IMR-90 (cell line): ENCODE measurements around the gene PSMD10. TPM values are rescaled to one million over a fixed set of nuclear protein-coding genes. Genes with fewer than 3 reads are reported as not detected.

Source experiments
- ATAC-seq: fragments of 200-7000 bp; cut with Tn5 transposase; 2 replicates; pipeline ENCODE4 v1.9.1; 2020; ENCODE audit warnings: low read depth, mild to moderate bottlenecking, moderate library complexity
- BruUV-seq: library from RNA; stranded (reverse); fragments of 400-500 nt; replicated peaks from 2 replicates; lab custom pipeline; 2021; lab: Mats Ljungman, UMichigan
- CTCF ChIA-PET: fragments of 300-600 bp; formaldehyde crosslinking; extraction: SDS; loops from one replicate; lab custom pipeline; 2021; ENCODE audit warnings: antibody characterized with exemption; lab: Yijun Ruan, JAX
- POLR2A ChIA-PET: fragments of 300-600 bp; sonication (Branson Sonifier 250); formaldehyde crosslinking; loops from one replicate; lab custom pipeline; 2022; ENCODE audit warnings: antibody characterized with exemption; ENCODE audit not compliant: unreplicated experiment; lab: Charles Lee
- DNase-seq: peaks from one replicate; pipeline ENCODE4 v3.0.0; 2013
- H2AFZ ChIP-seq: replicated peaks from 2 replicates; pipeline ENCODE3; 2013; ENCODE audit warnings: low read length, mild to moderate bottlenecking; ENCODE audit not compliant: poor library complexity
- H2AK5ac ChIP-seq: 2 replicates; pipeline ENCODE4 v1.6.1; 2013; ENCODE audit warnings: low read depth, low read length, inconsistent platforms
- H2AK9ac ChIP-seq: replicated peaks from 2 replicates; pipeline ENCODE3; 2013; ENCODE audit warnings: mild to moderate bottlenecking, low read depth, low read length, moderate library complexity; ENCODE audit not compliant: poor library complexity
- H2BK120ac ChIP-seq: 2 replicates; pipeline ENCODE4 v1.6.1; 2013; ENCODE audit warnings: low read depth, low read length, inconsistent platforms
- H2BK15ac ChIP-seq: 3 replicates; pipeline ENCODE4 v1.6.1; 2013; ENCODE audit warnings: low read depth, low read length, inconsistent platforms
- H2BK20ac ChIP-seq: 2 replicates; pipeline ENCODE4 v1.6.1; 2013; ENCODE audit warnings: low read depth, mild to moderate bottlenecking, inconsistent platforms, low read length, moderate library complexity
- H2BK5ac ChIP-seq: 2 replicates; pipeline ENCODE4 v1.6.1; 2013; ENCODE audit warnings: mild to moderate bottlenecking, low read depth, low read length, inconsistent platforms; ENCODE audit not compliant: poor library complexity, severe bottlenecking
- H3K14ac ChIP-seq: replicated peaks from 2 replicates; pipeline ENCODE4 v1.6.1; 2013; ENCODE audit warnings: low read depth, low read length, inconsistent platforms
- H3K18ac ChIP-seq: 2 replicates; pipeline ENCODE4 v1.6.1; 2013; ENCODE audit warnings: low read depth, low read length, control low read depth
- H3K23ac ChIP-seq: 2 replicates; pipeline ENCODE4 v1.6.1; 2013; ENCODE audit warnings: low read depth, low read length, inconsistent platforms
- H3K27ac ChIP-seq: 2 replicates; pipeline ENCODE4 v1.5.1; 2013; ENCODE audit warnings: mild to moderate bottlenecking, control low read depth, low read length; ENCODE audit not compliant: insufficient read depth
- H3K27me3 ChIP-seq: 2 replicates; pipeline ENCODE4 v1.6.1; 2013; ENCODE audit warnings: low read length; ENCODE audit not compliant: control insufficient read depth, insufficient read depth
- H3K36me3 ChIP-seq: 2 replicates; pipeline ENCODE4 v1.6.1; 2013; ENCODE audit warnings: low read length, mixed read lengths; ENCODE audit not compliant: control insufficient read depth, insufficient read depth
- H3K4ac ChIP-seq: 2 replicates; pipeline ENCODE4 v1.6.1; 2013; ENCODE audit warnings: low read depth, low read length, inconsistent platforms
- H3K4me1 ChIP-seq: 2 replicates; pipeline ENCODE4 v1.6.1; 2013; ENCODE audit warnings: low read length, mixed read lengths; ENCODE audit not compliant: control insufficient read depth, insufficient read depth
- H3K4me2 ChIP-seq: 2 replicates; pipeline ENCODE4 v1.6.1; 2013; ENCODE audit warnings: low read depth, mild to moderate bottlenecking, control low read depth, low read length, moderate library complexity
- H3K4me3 ChIP-seq: 2 replicates; pipeline ENCODE4 v1.5.1; 2013; ENCODE audit warnings: low read depth, mild to moderate bottlenecking, control low read depth, low read length, moderate library complexity; ENCODE audit not compliant: insufficient read depth
- H3K56ac ChIP-seq: 2 replicates; pipeline ENCODE4 v1.6.1; 2013; ENCODE audit warnings: low read length, inconsistent platforms; ENCODE audit not compliant: insufficient read depth; ENCODE audit errors: extremely low read depth
- H3K79me1 ChIP-seq, 2 experiments: 2 replicates each; pipeline ENCODE4 v1.6.1; 2013; ENCODE audit warnings: low read length in 2 of 2, inconsistent platforms in 1 of 2, low read depth in 1 of 2
- H3K9ac ChIP-seq: 2 replicates; pipeline ENCODE4 v1.6.1; 2013; ENCODE audit warnings: low read depth, low read length, control low read depth
- H3K9me1 ChIP-seq: 2 replicates; pipeline ENCODE4 v1.6.1; 2013; ENCODE audit warnings: low read length, inconsistent platforms; ENCODE audit not compliant: insufficient read depth
- H3K9me3 ChIP-seq: 2 replicates; pipeline ENCODE4 v1.6.1; 2013; ENCODE audit warnings: low read length; ENCODE audit not compliant: control insufficient read depth, insufficient read depth
- H4K20me1 ChIP-seq: 2 replicates; pipeline ENCODE4 v1.6.1; 2013; ENCODE audit warnings: low read length, inconsistent platforms; ENCODE audit not compliant: insufficient read depth
- H4K5ac ChIP-seq: 2 replicates; pipeline ENCODE4 v1.6.1; 2013; ENCODE audit warnings: mild to moderate bottlenecking, low read depth, low read length, control low read depth
- H4K8ac ChIP-seq, 2 experiments: 2 replicates each; pipeline ENCODE4 v1.6.1; 2013; ENCODE audit warnings: low read depth in 2 of 2, low read length in 2 of 2, control low read depth in 1 of 2, inconsistent platforms in 1 of 2
- H4K91ac ChIP-seq: 2 replicates; pipeline ENCODE4 v1.6.1; 2013; ENCODE audit warnings: low read depth, low read length, inconsistent platforms; ENCODE audit not compliant: insufficient read depth
- BHLHE40 ChIP-seq: fragments of 150-350 bp; IDR thresholded peaks from 2 replicates; pipeline ENCODE4 v1.6.1; 2016; ENCODE audit warnings: mild to moderate bottlenecking, low read depth, low read length
- CTCF ChIP-seq: conservative IDR thresholded peaks from 2 replicates; pipeline ENCODE4 v1.5.1; 2012; ENCODE audit warnings: mild to moderate bottlenecking, low read depth, low read length, improper control_type of control experiment
- ELK1 ChIP-seq: fragments of 150-350 bp; IDR thresholded peaks from 2 replicates; pipeline ENCODE4 v1.6.1; 2016; ENCODE audit warnings: low read depth, mild to moderate bottlenecking, low read length, moderate library complexity, borderline replicate concordance
- FOS ChIP-seq: fragments of 150-350 bp; IDR thresholded peaks from 2 replicates; pipeline ENCODE4 v1.6.1; 2016; ENCODE audit warnings: low read depth, low read length
- MAZ ChIP-seq: IDR thresholded peaks from 2 replicates; pipeline ENCODE4 v1.6.1; 2012; ENCODE audit warnings: low read depth, mild to moderate bottlenecking, low read length, improper control_type of control experiment, moderate library complexity, borderline replicate concordance
- NFE2L2 ChIP-seq: fragments of 150-350 bp; IDR thresholded peaks from 2 replicates; pipeline ENCODE4 v1.6.1; 2016; ENCODE audit warnings: low read depth, mild to moderate bottlenecking, low read length
- POLR2A ChIP-seq: IDR thresholded peaks from 2 replicates; pipeline ENCODE4 v1.6.1; 2012; ENCODE audit warnings: mild to moderate bottlenecking, low read depth, low read length
- RAD21 ChIP-seq: IDR thresholded peaks from 2 replicates; pipeline ENCODE4 v1.6.1; 2012; ENCODE audit warnings: low read length, improper control_type of control experiment
- SMC3 ChIP-seq: fragments of 150-350 bp; IDR thresholded peaks from 2 replicates; pipeline ENCODE4 v1.6.1; 2016; ENCODE audit warnings: low read depth, mild to moderate bottlenecking, antibody characterized with exemption, low read length, moderate library complexity
- WGBS, 2 experiments: methylation state at CpG; one replicate each; pipeline versions ENCODE4 v1.1.5 to v1.1.7; 2013; ENCODE audit warnings: missing lambda C conversion rate in 2 of 2; ENCODE audit not compliant: insufficient read length in 1 of 2; ENCODE audit errors: extremely low coverage in 2 of 2; 5-methylcytosine and 5-hydroxymethylcytosine counted together
- dilution Hi-C: fragments of 300-500 bp; cut with HindIII; formaldehyde crosslinking; loops from one replicate; pipeline ENCODE4 v1.14.3; 2018; ENCODE audit warnings: low sequenced_read_pairs; ENCODE audit not compliant: unreplicated experiment
- in situ Hi-C: fragments of 300-500 bp; cut with MboI; formaldehyde crosslinking; loops from 3 replicates; pipeline ENCODE4 v1.14.3; 2019; ENCODE audit warnings: low sequenced_read_pairs, inconsistent platforms, mixed read lengths
- intact Hi-C: fragments of 100-400 bp; cut with micrococcal nuclease; formaldehyde crosslinking; loops from 2 replicates; pipeline ENCODE4 v1.10.0; 2022
- polyA plus RNA-seq, 3 experiments: library from polyadenylated mRNA; depleted of rRNA; stranded (reverse); fragments of >200 nt; gene quantifications; 2 replicates each; pipeline ENCODE4 v1.2.3, GENCODE V29; 2012; ENCODE audit warnings: low replicate concordance in 1 of 3
- total RNA-seq: library from RNA; depleted of rRNA; stranded (reverse); fragments of >200 nt; gene quantifications from 2 replicates; pipeline ENCODE4 v1.2.3, GENCODE V29; 2012

Gene PSMD10
- total and polyA plus RNA-seq, 2 of the 4 experiments (the other 2 are of a cell fraction) = 62.0 to 122 TPM

- Histone ChIP-seq H3K36me3 (no peaks in the 10 kb centered on the region; the same call in 1 of the 2 replicates), H3K27me3 (no peaks in the 10 kb centered on the region), H2BK20ac (no peak overlapping the region), H3K4ac (no peak overlapping the region), H3K4me1 (no peaks in the 10 kb centered on the region), H3K9ac (no peak overlapping the region), H4K91ac (no peak overlapping the region), H2AFZ (no peak overlapping the region), H3K4me3 (no peak overlapping the region), H2BK5ac (no peak overlapping the region), H3K14ac (no peak overlapping the region), H2AK9ac (no peak overlapping the region), H4K8ac (no peak overlapping the region), H3K56ac (no peak overlapping the region), H3K79me1 (no peaks in the 10 kb centered on the region), H3K9me1 (no peaks in the 10 kb centered on the region), H3K9me3 (no peaks in the 10 kb centered on the region), H3K4me2 (no peak overlapping the region), H4K5ac (no peak overlapping the region), H3K18ac (no peak overlapping the region), H3K27ac (no peak overlapping the region), H2BK15ac (no peak overlapping the region), H2AK5ac (no peak overlapping the region), H4K20me1 (no peaks in the 10 kb centered on the region), H2BK120ac (no peak overlapping the region), H3K23ac (no peak overlapping the region)
- POLR2A ChIA-PET = no interaction called here
- DNase-seq (no peak), ATAC-seq (no peak)
- no peak for TF ChIP-seq CTCF
- TF ChIP-seq NFE2L2 = no peak
- TF ChIP-seq FOS = no peak
- no peak for TF ChIP-seq POLR2A
- no peak for TF ChIP-seq BHLHE40
- no peak for TF ChIP-seq ELK1
- no peak for TF ChIP-seq MAZ
- TF ChIP-seq SMC3 = no peak
- no peak for TF ChIP-seq RAD21
- intact Hi-C loops (no loop called here), dilution Hi-C loops (no loop called here), in situ Hi-C loops (no loop called here)
- CTCF ChIA-PET = no interaction called here
- BruUV-seq = no TSS peak
- WGBS, 2 experiments = no CpG with 5 or more reads among the region's 8 CpGs
These were observed 40.7 kb upstream of the PSMD10 start for GRCh38 chrX:108132034-108132433.
